MM.1S (cell line): ENCODE results near the gene BMS1.

ENCODE experiments used
- CTCF ChIP-seq: fragments of 300-600 bp; sonication (generic); IDR thresholded peaks from 2 replicates; pipeline ENCODE4 v1.5.1; 2016; ENCODE audit warnings: antibody characterized with exemption, low read length, mixed read lengths
- EZH2 ChIP-seq: fragments of 300-600 bp; sonication (generic); optimal IDR thresholded peaks from 2 replicates; pipeline ENCODE3; 2017; ENCODE audit warnings: low read depth, mild to moderate bottlenecking, antibody characterized with exemption, low read length, mixed read lengths

- no peak for TF ChIP-seq CTCF
- no peak for TF ChIP-seq EZH2
Measured at GRCh38 chr10:42864575-42864974, 82.0 kb downstream of the BMS1 start.
